Endothelial cell of umbilical vein (primary cell): ENCODE results near the gene AQP1. TPM values are rescaled to one million over a fixed set of nuclear protein-coding genes. Genes with fewer than 3 reads are reported as not detected.

Experiments used
- BruUV-seq: library from RNA; stranded (reverse); fragments of 400-500 nt; replicated peaks from 2 replicates; lab custom pipeline; 2021; lab: Mats Ljungman, UMichigan
- CTCF ChIA-PET: fragments of 300-600, 350-600 bp; sonication (Branson Sonifier 250); formaldehyde crosslinking; loops from one replicate; lab custom pipeline; 2021; ENCODE audit warnings: antibody characterized with exemption, inconsistent platforms; lab: Charles Lee
- POLR2A ChIA-PET: fragments of 300-600, 350-600 bp; sonication (Branson Sonifier 250); formaldehyde crosslinking; loops from one replicate; lab custom pipeline; 2021; ENCODE audit warnings: antibody characterized with exemption, inconsistent platforms; lab: Charles Lee
- DNase-seq: peaks from one replicate; pipeline ENCODE4 v3.0.0-alpha.2; 2011; ENCODE audit warnings: low read depth, low spot score
- FAIRE-seq: peaks from 2 replicates; lab custom pipeline; 2011; peaks lifted over from hg19 to GRCh38; lab: Jason Lieb, UNC
- H2AFZ ChIP-seq: 2 replicates; pipeline ENCODE4 v1.6.0; 2012; ENCODE audit warnings: low read depth, low read length, control low read depth, inconsistent platforms
- H3K27ac ChIP-seq: 2 replicates; pipeline ENCODE4 v1.5.1; 2011; ENCODE audit warnings: low read depth, mild to moderate bottlenecking, control low read depth, low read length, moderate library complexity; ENCODE audit not compliant: insufficient read depth
- H3K27me3 ChIP-seq, 2 experiments: 2 replicates each; pipeline versions ENCODE4 v1.6.0 to v1.6.1; 2011; ENCODE audit warnings: low read length in 2 of 2, mixed read lengths in 1 of 2; ENCODE audit not compliant: control insufficient read depth in 2 of 2, insufficient read depth in 2 of 2
- H3K36me3 ChIP-seq, 2 experiments: 2 replicates in 1 of 2; 3 replicates in 1 of 2; pipeline ENCODE4 v1.5.1; 2011; ENCODE audit warnings: low read length in 2 of 2, mild to moderate bottlenecking in 1 of 2, moderate library complexity in 1 of 2; ENCODE audit not compliant: control insufficient read depth in 2 of 2, insufficient read depth in 2 of 2; ENCODE audit errors: extremely low read depth in 1 of 2
- H3K4me1 ChIP-seq: 3 replicates; pipeline ENCODE4 v1.5.1; 2011; ENCODE audit warnings: mild to moderate bottlenecking, low read length; ENCODE audit not compliant: control insufficient read depth, insufficient read depth; ENCODE audit errors: extremely low read depth
- H3K4me2 ChIP-seq: 2 replicates; pipeline ENCODE4 v1.6.1; 2011; ENCODE audit warnings: low read length, control low read depth, mixed read lengths; ENCODE audit not compliant: insufficient read depth
- H3K4me3 ChIP-seq, 3 experiments: fragments of 200-600 bp in 1 of 3; sonication (generic), shearing (Covaris generic) in 1 of 3; replicated peaks in 1 of 3; 2 replicates each; pipeline ENCODE4 v1.5.1; 2011 to 2016; ENCODE audit warnings: control low read depth in 3 of 3, low read length in 3 of 3, mild to moderate bottlenecking in 2 of 3, inconsistent platforms in 1 of 3, low read depth in 1 of 3, moderate library complexity in 1 of 3; ENCODE audit not compliant: insufficient read depth in 1 of 3
- H3K79me2 ChIP-seq: 2 replicates; pipeline ENCODE4 v1.6.0; 2012; ENCODE audit warnings: low read length, inconsistent platforms; ENCODE audit not compliant: control insufficient read depth, insufficient read depth
- H3K9ac ChIP-seq: replicated peaks from 2 replicates; pipeline ENCODE3; 2011; ENCODE audit warnings: low read length, control low read depth; ENCODE audit not compliant: insufficient read depth; ENCODE audit errors: extremely low read depth
- H3K9me1 ChIP-seq: replicated peaks from 3 replicates; pipeline ENCODE4 v1.6.0; 2011; ENCODE audit warnings: mild to moderate bottlenecking, low read length; ENCODE audit not compliant: control insufficient read depth, insufficient read depth; ENCODE audit errors: extremely low read depth
- H3K9me3 ChIP-seq: replicated peaks from 2 replicates; pipeline ENCODE4 v1.5.1; 2012; ENCODE audit warnings: low read length, inconsistent platforms; ENCODE audit not compliant: control insufficient read depth, insufficient read depth
- H4K20me1 ChIP-seq: replicated peaks from 2 replicates; pipeline ENCODE3; 2011; ENCODE audit warnings: mild to moderate bottlenecking, low read length; ENCODE audit not compliant: control insufficient read depth, insufficient read depth; ENCODE audit errors: extremely low read depth
- CTCF ChIP-seq, 2 donors: IDR thresholded peaks; 1 replicate in 1 of 2; 2 replicates in 1 of 2; pipeline ENCODE4 v1.5.1; 2011; ENCODE audit warnings: low read length in 2 of 2, mild to moderate bottlenecking in 2 of 2, moderate library complexity in 2 of 2, control low read depth in 1 of 2, inconsistent platforms in 1 of 2, low read depth in 1 of 2; ENCODE audit not compliant: insufficient read depth in 1 of 2; ENCODE audit errors: extremely low read depth in 1 of 2
- EZH2 ChIP-seq: IDR thresholded peaks from 2 replicates; pipeline ENCODE4 v1.6.1; 2012; ENCODE audit warnings: borderline replicate concordance, low read depth, mild to moderate bottlenecking, moderate library complexity, low read length, inconsistent platforms; ENCODE audit not compliant: severe bottlenecking
- FOS ChIP-seq: IDR thresholded peaks from 2 replicates; pipeline ENCODE4 v1.6.1; 2011; ENCODE audit warnings: mild to moderate bottlenecking, low read length, moderate library complexity, borderline replicate concordance; ENCODE audit not compliant: insufficient read depth
- GATA2 ChIP-seq: IDR thresholded peaks from 2 replicates; pipeline ENCODE4 v1.7.0; 2011; ENCODE audit warnings: low read depth, mild to moderate bottlenecking, moderate library complexity, mixed read lengths, low read length; ENCODE audit not compliant: insufficient read length, insufficient read depth
- JUN ChIP-seq: IDR thresholded peaks from 2 replicates; pipeline ENCODE4 v1.6.1; 2011; ENCODE audit warnings: borderline replicate concordance, low read depth; ENCODE audit not compliant: insufficient read length, insufficient read depth
- MAX ChIP-seq: IDR thresholded peaks from 2 replicates; pipeline ENCODE4 v1.6.1; 2011; ENCODE audit not compliant: insufficient read depth, insufficient read length
- MYC ChIP-seq: IDR thresholded peaks from one replicate; pipeline ENCODE4 v1.6.1; 2011; ENCODE audit warnings: mild to moderate bottlenecking, low read depth, low read length
- POLR2A ChIP-seq: IDR thresholded peaks from 2 replicates; pipeline ENCODE4 v1.6.1; 2012; ENCODE audit warnings: low read depth, mild to moderate bottlenecking, control low read depth, low read length
- POLR2AphosphoS5 ChIP-seq: IDR thresholded peaks from 2 replicates; pipeline ENCODE4 v1.6.1; 2012; ENCODE audit warnings: low read depth, mild to moderate bottlenecking, control low read depth, low read length, moderate library complexity; ENCODE audit not compliant: insufficient read depth
- dilution Hi-C: fragments of 300-500 bp; cut with MboI; formaldehyde crosslinking; loops from one replicate; pipeline ENCODE4 v1.15.0; 2019; ENCODE audit warnings: low sequenced_read_pairs; ENCODE audit not compliant: extremely low pct_ligation_motif_present
- intact Hi-C: fragments of 100-400 bp; cut with micrococcal nuclease; formaldehyde crosslinking; loops from one replicate; pipeline ENCODE4 v1.10.0; 2022
- polyA plus RNA-seq, 4 experiments: library from polyadenylated mRNA; depleted of rRNA in 3 of 4; stranded (reverse) in 3 of 4; unstranded in 1 of 4; fragments of >200 nt; gene quantifications; 2 replicates each; pipeline versions ENCODE4 v1.2.1 to v1.2.3, GENCODE V29; 2011 to 2012; ENCODE audit warnings: missing spikeins in 1 of 4
- total RNA-seq: library from RNA; stranded (reverse); gene quantifications from 2 replicates; pipeline ENCODE4 v1.2.3, GENCODE V29; 2021

The AQP1 gene
- total and polyA plus RNA-seq, 2 donors (not counting 3 experiments of a cell fraction or from before 2014, with no cell fraction given), result 11.7 to 15.9 TPM

- BruUV-seq, result no TSS peak
- TF ChIP-seq POLR2AphosphoS5, result no peak
- no peak for TF ChIP-seq JUN
- TF ChIP-seq POLR2A, result no peak
- no peak for TF ChIP-seq CTCF (IDR thresholded peaks at IDR 0.05; ENCODE audit: extremely low read depth in 1 of 2, insufficient read depth in 1 of 2, low read depth in 1 of 2, low read length in 2 of 2)
- no peak for TF ChIP-seq MYC
- no peak for TF ChIP-seq FOS
- TF ChIP-seq MAX, result no peak
- no peak for TF ChIP-seq EZH2
- TF ChIP-seq GATA2, result no peak
- DNase-seq (no peak), FAIRE-seq (no peak)
- Histone ChIP-seq H3K4me3 (no peak overlapping the region), H3K9me1 (no peaks in the 10 kb centered on the region), H3K9ac (no peak overlapping the region), H3K27ac (no peak overlapping the region), H3K79me2 (no peaks in the 10 kb centered on the region), H2AFZ (no peak overlapping the region), H3K9me3 (no peaks in the 10 kb centered on the region), H3K36me3 (no peaks in the 10 kb centered on the region), H3K4me2 (no peak overlapping the region), H4K20me1 (no peaks in the 10 kb centered on the region), H3K4me1 (no peaks in the 10 kb centered on the region), H3K27me3 (peaks cover 13 to 36% of the 10 kb centered on the region in 2 experiments)
- intact Hi-C loops (no loop called here), dilution Hi-C loops (no loop called here)
- ChIA-PET CTCF (interaction anchor here (1.5 to 3.5 kb wide), 3 partner anchors 19 to 185 kb away, joined by 3 to 48 read pairs (median 22); partner anchors contain the start of gene AQP1), POLR2A (no interaction called here)
Measured at GRCh38 chr7:30937416-30937815, 25.8 kb downstream of the AQP1 start.
